Neutrophil (primary cell): ENCODE data around the gene GLB1L.

Experiments used
- H3K27ac ChIP-seq: fragments of 200-600 bp; sonication (generic); 2 replicates; pipeline ENCODE4 v1.5.1; 2016; ENCODE audit warnings: mild to moderate bottlenecking, moderate library complexity
- H3K27me3 ChIP-seq: fragments of 200-600 bp; sonication (generic); 2 replicates; pipeline ENCODE4 v1.6.0; 2016; ENCODE audit warnings: mild to moderate bottlenecking
- H3K36me3 ChIP-seq: fragments of 200-600 bp; sonication (generic); 2 replicates; pipeline ENCODE4 v1.5.1; 2017
- H3K4me1 ChIP-seq, 2 experiments: fragments of 200-600 bp in 1 of 2; sonication (generic) in 1 of 2; 1 replicate in 1 of 2; 2 replicates in 1 of 2; pipeline versions ENCODE4 v1.5.1 to v1.6.1; 2013 to 2016; ENCODE audit warnings: low read depth in 1 of 2, low read length in 1 of 2, mild to moderate bottlenecking in 1 of 2, moderate library complexity in 1 of 2; ENCODE audit not compliant: control insufficient read depth in 1 of 2, insufficient read depth in 1 of 2
- H3K4me3 ChIP-seq, 2 experiments: fragments of 200-600 bp in 1 of 2; sonication (generic) in 1 of 2; 1 replicate in 1 of 2; 2 replicates in 1 of 2; pipeline ENCODE4 v1.5.1; 2013 to 2016; ENCODE audit warnings: low read depth in 1 of 2, low read length in 1 of 2, mild to moderate bottlenecking in 1 of 2, moderate library complexity in 1 of 2
- H3K9me3 ChIP-seq: fragments of 200-600 bp; sonication (generic); 2 replicates; pipeline ENCODE4 v1.5.1; 2016
- TF ChIP-seq, protein P1 (sequence below): fragments of 200-600 bp; sonication (generic); IDR thresholded peaks from 2 replicates; pipeline ENCODE4 v1.5.1; 2016; ENCODE audit warnings: antibody characterized with exemption

Gene GLB1L

GRCh38 chr2:219229305-219230058, 15.8 kb downstream of the GLB1L start, which contains the start of the genes ANKZF1 and ATG9A:
Gene ANKZF1 (plus strand): TSS chr2:219229806. CDS start chr2:219230258, 452 bp downstream.
Gene ATG9A (minus strand): TSS chr2:219229636. CDS start chr2:219228024, 1,612 bp downstream.
- Histone ChIP-seq H3K36me3 (peaks cover 36% of the 10 kb centered on the region), H3K9me3 (no peaks in the 10 kb centered on the region), H3K4me3 (peak within 1 kb of the TSS; percentile 83 to 97), H3K4me1 (peaks cover 63 to 64% of the 10 kb centered on the region in 2 experiments), H3K27me3 (no peaks in the 10 kb centered on the region), H3K27ac (peak within 1 kb of the TSS; percentile 97)
- TF ChIP-seq, protein P1, sequence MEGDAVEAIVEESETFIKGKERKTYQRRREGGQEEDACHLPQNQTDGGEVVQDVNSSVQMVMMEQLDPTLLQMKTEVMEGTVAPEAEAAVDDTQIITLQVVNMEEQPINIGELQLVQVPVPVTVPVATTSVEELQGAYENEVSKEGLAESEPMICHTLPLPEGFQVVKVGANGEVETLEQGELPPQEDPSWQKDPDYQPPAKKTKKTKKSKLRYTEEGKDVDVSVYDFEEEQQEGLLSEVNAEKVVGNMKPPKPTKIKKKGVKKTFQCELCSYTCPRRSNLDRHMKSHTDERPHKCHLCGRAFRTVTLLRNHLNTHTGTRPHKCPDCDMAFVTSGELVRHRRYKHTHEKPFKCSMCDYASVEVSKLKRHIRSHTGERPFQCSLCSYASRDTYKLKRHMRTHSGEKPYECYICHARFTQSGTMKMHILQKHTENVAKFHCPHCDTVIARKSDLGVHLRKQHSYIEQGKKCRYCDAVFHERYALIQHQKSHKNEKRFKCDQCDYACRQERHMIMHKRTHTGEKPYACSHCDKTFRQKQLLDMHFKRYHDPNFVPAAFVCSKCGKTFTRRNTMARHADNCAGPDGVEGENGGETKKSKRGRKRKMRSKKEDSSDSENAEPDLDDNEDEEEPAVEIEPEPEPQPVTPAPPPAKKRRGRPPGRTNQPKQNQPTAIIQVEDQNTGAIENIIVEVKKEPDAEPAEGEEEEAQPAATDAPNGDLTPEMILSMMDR, result no peak

DNA sequence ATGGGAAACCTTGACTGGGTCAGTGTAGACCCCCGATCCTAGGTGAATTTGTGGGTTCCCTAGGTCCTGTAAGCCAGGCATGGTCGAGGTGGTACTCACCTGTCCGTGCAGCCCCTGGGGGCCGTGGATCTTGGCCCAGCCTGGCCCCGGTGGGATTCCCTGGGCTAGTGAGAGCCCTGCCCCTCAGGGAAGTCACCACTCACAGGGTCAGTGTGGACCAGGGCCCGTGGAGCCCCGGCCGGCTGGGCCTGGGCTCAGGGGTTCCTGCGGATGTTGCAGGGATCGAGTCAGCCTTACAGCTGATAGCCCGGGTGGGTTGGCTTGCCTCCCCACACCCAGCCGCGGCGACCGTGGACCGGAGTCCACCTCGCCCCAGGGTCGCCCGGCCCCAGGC, 16.3 kb downstream of the GLB1L start:
- Histone ChIP-seq H3K4me1 (peaks cover 69% of the 10 kb centered on the region in 2 experiments), H3K4me3 (peak overlapping the region; percentile 83 to 97), H3K27me3 (no peaks in the 10 kb centered on the region), H3K27ac (peak overlapping the region; percentile 97), H3K36me3 (peaks cover 36% of the 10 kb centered on the region), H3K9me3 (no peaks in the 10 kb centered on the region)
- TF ChIP-seq, protein P1, result no peak

- Histone ChIP-seq H3K27me3 (no peaks in the 10 kb centered on the region), H3K27ac (peak overlapping the region; percentile 97), H3K4me3 (peak overlapping the region; percentile 83 to 97), H3K9me3 (no peaks in the 10 kb centered on the region), H3K36me3 (peaks cover 36% of the 10 kb centered on the region), H3K4me1 (peaks cover 69 to 70% of the 10 kb centered on the region in 2 experiments)
- TF ChIP-seq, protein P1, result no peak
Measured at GRCh38 chr2:219228041-219228910, 17.0 kb downstream of the GLB1L start.

GRCh38 chr2:219225350-219225749, 19.9 kb downstream of the GLB1L start:
- peaks cover 67 to 69% of the 10 kb centered on the region in 2 experiments for H3K4me1 ChIP-seq
- no peaks in the 10 kb centered on the region for H3K9me3 ChIP-seq
- peak overlapping the region; percentile 83 for H3K27ac ChIP-seq
- H3K36me3 ChIP-seq, result peaks cover 49% of the 10 kb centered on the region
- peaks cover 3% of the 10 kb centered on the region for H3K27me3 ChIP-seq
- peak overlapping the region; percentile 0 to 49 for H3K4me3 ChIP-seq
- TF ChIP-seq, protein P1, result no peak

DNA sequence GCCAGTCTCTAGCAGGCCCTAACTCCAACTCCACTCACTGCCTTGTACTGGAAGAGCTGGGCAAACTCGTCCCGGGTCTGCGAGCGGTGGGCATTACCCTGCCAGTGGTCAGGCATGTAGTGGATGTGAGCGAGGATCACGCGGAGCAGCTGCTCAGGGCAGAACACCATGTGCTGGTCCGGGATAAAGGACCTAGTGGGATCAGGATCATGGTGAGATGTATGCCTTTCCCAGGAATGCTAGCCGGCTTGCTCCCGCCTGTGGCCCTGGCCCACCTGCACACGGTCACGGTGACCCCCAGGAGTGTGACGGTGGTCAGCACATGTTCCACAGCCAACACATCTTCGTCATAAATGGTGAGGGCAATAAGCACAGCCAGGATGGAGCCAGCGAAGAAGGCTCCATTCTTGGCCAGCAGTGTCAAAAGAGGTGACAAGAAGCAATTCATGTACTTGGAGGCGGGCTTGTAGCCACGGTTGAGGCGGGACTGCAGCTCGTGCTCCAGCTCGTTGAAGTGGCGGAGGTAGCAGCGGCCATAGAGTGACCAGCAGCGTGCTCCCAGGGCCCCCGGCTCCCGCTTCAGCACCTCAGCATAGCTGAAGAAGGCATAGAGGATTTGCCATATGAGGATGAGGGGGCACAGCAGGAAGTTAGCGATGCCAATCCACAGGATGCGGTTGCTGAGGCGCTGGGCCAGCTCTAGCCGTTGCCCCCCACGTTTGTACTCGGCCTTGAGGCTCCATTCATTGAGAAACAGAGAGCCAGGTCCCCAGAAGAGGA, 21.2 kb downstream of the GLB1L start:
- TF ChIP-seq, protein P1, result no peak
- H3K4me3 ChIP-seq, result peak overlapping the region in 1 of 2 experiments; percentile 49
- H3K4me1 ChIP-seq, result peaks cover 72 to 76% of the 10 kb centered on the region in 2 experiments
- no peak overlapping the region for H3K27ac ChIP-seq
- H3K36me3 ChIP-seq, result peaks cover 62% of the 10 kb centered on the region
- H3K27me3 ChIP-seq, result peaks cover 15% of the 10 kb centered on the region
- H3K9me3 ChIP-seq, result no peaks in the 10 kb centered on the region
